SK-MEL-5 (cell line): ENCODE data around the gene RASSF7. TPM values are rescaled to one million over a fixed set of nuclear protein-coding genes. Genes with fewer than 3 reads are reported as not detected.
"Not testable (repeated sequence)": the region's sequence is repeated elsewhere in the genome, so short reads cannot be mapped to it uniquely, and the experiment has no call there.

ENCODE experiments used
- DNase-seq: peaks from one replicate; pipeline ENCODE4 v3.0.0-alpha.2; 2016; ENCODE audit warnings: low read depth, low spot score
- in situ Hi-C: cut with HindIII; loops from 2 replicates; pipeline ENCODE4 v1.10.0; 2016; ENCODE audit warnings: low sequenced_read_pairs, high pct_unique_total_duplicates, low pct_unique_long_range_greater_than_20kb
- total RNA-seq: library from RNA; depleted of rRNA; stranded (reverse); fragments of >200 nt; shearing (Covaris generic); gene quantifications from 2 replicates; pipeline ENCODE4 v1.2.3, GENCODE V29; 2014

RASSF7 gene
- total RNA-seq, 1 experiment from 2014 or later, result 7.8 TPM

DNA sequence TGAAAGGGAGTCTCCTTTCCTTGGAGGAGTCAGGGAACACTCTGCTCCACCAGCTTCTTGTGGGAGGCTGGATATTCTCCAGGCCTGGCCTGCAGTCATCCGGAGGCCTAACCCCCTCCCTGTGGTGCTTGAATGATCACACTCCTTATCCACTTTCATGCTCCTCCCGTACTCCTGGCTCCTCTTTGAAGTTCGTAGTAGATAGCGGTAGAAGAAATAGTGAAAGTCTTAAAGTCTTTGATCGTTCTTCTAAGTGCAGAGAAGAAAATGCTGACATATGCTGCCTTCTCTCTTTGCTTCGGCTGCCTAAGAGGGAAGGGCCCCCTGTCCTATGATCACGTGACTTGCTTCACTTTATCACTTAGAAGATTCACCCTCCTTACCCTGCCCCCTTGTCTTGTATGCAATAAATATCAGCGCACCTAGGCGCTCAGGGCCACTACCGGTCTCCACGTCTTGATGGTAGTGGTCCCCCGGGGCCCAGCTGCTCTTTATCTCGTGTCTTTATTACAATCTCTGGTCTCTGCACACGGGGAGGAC, 13.3 kb downstream of the RASSF7 start:
- DNase-seq, in situ Hi-C loops: not testable (repeated sequence)

DNA sequence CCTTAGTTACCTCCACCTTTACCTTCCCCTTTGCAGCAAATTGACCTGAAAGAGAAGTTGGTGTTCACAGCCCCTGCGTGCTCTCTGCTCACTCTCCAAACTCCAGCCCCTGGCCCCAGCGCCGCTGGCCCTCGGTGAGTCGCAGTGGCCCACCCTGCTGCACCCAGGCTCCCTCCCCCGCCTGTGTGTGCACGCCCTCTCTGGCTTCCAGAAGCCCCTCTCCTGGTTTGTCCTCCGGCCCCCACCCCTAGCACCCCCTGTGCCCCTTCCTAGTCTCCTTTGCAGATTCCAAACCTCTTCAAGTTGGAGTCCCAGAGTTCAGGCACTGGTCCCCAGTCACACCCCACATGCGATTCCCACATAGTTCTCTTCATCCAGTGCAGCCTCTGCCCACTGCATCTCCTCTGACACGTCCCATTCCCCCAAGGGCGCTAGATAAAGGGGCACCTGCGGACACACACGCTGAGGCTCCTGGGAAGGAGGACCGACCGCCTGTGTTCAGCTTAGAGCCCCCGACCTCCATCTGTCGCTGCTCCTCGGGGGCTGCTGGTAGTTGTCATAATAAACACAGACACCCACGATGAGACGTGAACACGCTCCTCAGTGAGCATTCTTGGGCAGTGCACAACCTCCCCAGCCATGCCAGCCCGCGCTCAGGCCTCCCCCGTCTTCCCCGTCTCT, 14.0 kb downstream of the RASSF7 start:
- in situ Hi-C loops, result no loop called here
- no peak for DNase-seq

DNA sequence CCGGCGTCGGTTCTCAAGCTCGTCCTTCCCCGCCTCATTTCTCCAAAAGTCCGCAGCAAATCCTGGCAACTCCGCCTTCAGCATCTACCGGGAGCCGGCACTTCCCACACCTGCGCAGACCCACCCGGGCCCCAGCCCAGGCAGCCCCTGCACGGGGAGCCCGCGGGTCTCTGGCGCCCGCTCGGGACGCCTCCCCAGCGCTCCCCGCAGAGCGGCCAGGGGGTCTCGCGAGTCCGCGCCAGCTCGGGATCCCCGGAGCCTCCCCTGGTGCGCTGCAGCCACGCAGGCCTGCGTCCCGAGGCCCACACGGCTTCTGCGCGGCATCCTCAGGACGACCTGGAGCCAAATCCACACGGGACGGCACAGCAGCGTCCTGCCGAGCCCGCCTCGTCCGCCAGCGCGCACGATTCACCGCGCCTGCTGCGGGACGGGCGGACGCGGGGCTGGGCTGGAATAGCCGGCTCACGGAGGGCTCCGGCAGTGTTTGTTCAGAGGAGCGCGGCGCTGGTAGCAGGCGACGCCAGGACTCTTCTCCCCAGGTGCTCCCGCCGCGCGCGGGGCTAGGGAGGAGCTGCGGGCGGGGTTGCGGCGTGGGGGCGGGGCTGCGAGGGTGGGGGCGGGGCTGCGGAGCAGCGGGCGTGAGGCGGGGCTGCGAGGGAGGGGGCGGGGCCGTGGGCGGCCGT, 14.7 kb downstream of the RASSF7 start:
- DNase-seq, result no peak
- in situ Hi-C loops, result no loop called here

DNA sequence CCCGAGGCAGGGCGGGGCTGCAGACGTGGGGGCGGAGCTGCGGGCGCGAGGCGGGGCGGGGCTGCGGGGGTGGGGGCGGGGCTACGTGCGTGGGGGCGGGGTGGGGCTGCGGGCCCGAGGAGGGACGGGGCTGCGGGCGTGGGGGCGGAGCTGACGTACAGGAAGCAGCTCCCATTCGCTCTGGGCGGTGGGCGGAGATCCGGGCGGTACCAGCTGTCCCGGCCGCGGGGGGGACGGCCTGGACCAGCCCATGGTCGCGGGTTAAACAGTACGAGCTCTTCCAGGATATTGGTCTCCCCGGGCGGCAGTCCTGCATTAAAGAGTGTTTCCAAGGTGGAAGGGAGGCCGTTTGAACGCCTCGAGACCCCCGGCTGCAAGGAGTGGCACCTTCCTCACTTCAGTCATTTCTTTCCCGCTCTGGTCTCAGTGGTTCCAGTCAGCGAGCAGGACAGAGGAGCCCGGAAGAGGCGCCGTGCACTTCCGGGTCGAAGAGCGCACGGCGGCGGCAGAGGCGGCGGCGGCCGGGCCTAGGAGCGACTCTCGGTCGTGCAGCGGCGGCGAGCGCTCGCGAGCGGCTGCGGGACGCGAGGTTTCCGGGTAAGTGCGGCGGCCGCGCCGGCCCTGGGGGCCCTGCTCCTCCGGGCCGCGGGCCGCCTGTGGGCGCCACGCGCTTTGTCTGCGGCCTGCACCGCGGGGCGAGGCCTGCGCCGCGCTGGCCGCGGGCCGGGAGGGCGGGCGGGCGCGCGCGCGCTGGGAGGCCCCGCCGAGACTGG, 15.4 kb downstream of the RASSF7 start, which contains the start of gene PHRF1:
TSS of gene PHRF1 (plus strand) at position 475 of the 773 bp plus-strand sequence. CDS start 5,043 bp downstream, outside the sequence.
- in situ Hi-C loops, result no loop called here
- peak; percentile 91 for DNase-seq

DNA sequence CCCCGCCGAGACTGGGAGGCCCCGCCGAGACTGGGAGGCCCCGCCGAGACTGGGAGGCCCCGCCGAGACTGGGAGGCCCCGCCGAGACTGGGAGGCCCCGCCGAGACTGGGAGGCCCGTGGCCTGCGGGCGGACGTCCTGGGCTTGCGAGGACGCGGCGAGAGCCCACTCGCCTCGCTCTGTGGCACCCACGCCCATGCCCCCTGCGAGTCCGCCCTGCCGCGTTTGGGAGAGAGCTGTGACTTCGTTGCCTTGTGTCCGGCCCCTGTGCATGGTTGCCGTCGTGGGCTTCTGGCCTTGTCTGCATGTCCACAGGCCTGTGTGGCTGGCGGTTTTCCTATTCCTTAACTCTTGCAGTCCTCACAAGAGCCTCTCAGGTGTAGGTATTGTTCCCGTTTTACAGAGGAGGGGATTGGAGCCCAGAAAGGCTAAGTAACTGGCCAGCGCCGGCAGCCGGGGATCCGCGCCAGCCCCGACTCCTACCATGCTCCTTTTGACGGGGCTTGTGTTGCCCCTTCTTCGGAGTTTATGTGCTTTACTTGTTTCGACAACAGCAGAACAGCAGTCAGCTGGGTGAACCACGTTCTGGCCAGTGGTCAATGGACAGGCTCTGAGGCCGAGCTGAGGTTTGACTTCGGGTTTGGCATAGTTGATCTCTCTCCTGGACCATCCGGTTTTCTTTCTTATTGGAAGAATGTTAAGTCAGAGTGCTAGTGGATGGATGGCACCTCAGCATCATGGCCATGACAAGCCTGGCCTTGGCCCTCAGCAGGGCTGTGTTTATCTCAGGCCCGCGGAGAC, 16.2 kb downstream of the RASSF7 start:
- in situ Hi-C loops, result no loop called here
- DNase-seq, result no peak

DNA sequence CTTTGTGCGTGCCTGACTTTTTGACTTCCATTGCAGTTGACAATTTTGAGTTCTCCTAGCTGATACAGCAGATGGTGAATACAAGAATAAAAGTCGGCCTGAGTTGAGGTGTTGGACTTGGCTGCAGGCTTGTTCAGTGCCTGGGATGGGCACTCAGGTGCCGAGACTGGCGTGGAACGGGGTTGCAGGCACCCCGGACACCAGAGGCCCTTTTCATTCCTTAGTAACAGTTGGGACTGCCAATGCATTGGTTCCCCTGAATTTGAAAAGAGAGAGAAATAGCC, 16.8 kb downstream of the RASSF7 start:
- in situ Hi-C loops, result no loop called here
- DNase-seq, result no peak

DNA sequence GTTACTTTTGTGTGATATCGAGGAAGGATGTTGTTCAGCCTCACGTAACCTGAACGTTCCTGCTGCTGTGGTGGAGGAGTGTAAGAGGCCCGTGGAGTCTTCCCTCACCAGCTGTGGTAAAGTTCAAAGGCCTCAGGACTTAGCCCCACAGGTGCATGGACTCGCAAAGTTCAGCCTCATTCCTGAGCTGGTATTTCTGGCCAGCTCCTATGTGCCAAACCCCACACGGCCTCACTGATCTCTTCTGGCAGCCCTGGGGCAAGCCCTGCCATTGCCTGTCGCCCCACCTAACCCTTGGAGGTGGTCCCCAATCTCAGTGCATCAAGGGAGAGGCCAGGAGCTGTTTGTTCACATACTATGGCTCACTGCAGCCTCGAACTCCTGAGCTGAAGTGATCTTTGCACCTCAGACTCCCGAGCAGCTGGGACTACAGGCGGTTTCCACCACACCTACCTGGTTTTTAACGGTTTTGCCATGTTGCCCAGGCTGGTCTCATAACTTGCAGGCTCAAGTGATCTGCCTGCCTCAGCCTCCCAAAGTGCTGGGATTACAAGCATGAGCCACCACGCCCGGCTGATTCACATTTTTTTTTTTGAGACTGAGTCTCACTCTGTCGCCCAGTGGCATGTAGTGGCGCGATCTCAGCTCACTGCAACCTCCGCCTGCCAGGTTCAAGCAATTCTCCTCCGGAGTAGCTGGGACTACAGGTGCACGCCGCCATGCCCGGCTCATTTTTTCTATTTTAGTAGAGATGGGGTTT, 17.7 kb downstream of the RASSF7 start:
- in situ Hi-C loops, result no loop called here
- DNase-seq, result no peak

DNA sequence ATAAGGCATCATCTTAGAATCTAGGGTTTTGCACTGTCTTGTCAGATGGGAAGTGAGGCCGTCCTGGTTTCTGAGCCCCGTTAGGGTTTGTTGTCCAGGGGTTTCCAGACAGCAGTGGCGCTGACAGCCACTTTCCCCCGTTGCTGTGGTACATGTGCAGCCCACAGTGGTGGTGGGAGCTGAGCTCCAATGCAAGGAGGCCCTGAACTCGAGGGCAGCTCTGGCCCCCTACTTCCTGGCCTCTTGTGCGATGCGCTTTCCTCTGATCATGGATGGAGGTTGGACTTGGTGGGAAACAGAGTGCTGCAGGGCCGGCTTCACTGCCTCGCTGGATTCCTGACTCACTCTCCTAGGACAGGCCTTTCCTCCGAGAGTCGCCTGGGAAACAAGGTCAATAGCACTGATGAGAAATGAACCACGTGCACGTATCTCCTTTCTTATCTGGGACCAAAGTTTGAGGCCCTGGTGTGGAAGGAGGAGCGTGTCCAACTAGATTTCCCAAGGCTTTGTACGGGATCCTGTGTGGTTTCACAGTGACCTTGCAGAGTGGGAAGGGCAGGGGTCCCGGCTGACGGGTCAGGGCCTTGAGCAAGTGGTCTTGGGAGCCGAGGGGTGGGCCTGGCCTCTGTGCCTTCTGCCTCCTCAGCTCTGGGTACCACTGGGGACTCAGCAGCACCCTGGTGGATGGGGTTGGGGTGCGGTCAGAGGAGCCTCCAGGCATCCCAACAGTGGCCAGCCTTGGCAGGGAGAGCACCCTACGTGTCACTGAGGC, 19.2 kb downstream of the RASSF7 start:
- no peak for DNase-seq
- in situ Hi-C loops, result no loop called here

DNA sequence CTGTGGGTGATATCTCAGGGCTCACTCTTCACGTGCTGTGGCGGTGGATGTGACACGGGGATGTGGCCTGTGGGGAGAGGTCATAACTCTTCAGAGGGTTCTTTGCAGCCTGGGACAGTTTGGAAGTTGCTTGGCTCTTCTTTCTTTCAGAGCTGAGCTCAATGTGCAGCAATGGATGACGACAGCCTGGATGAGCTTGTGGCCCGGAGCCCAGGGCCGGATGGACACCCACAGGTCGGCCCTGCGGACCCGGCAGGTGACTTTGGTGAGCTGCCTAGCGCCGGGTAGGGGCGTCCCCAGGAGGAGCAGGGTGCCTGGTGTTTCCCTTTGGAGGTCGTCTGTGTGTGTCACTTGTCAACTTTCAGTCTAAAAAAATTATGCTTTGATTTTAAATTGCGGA, 20.6 kb downstream of the RASSF7 start:
- no peak for DNase-seq
- in situ Hi-C loops, result no loop called here

DNA sequence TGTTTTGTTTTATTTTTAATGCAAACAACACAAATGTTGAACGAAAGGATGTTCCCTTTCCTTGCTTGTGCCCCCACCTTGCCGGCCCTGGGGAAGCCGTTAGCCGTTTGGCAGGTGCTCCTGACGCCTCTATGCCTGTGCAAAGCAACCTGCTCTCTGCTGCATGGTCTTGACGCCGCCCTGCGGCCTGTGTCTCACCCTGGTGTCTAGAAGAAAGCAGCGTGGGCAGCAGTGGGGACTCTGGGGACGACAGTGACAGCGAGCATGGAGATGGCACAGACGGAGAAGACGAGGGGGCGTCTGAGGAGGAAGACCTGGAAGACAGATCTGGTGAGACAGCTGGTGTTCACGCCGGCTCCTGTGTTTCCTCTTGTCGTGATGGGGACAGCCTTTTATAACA, 21.0 kb downstream of the RASSF7 start:
- no peak for DNase-seq
- in situ Hi-C loops, result no loop called here

DNA sequence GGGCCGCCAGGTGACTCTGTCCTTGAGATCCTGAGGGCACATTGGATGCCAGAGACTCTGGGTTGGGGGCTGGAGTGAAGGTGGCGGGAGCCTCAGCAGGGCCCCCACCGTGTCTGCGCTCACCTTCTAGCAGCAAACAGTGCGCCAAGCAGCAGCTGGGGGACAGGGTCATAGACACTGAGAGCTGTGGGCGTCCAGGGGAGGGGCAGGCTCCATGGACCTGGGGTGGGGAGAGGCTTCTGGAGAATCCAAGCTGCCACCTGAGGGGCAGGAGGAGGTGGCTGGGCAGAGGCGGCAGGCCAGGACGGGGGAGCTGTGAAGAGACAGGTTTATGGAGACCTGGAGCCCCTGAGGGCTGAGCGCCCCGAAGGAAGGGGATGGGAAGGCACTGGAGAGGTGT, 23.5 kb downstream of the RASSF7 start:
- in situ Hi-C loops, result no loop called here
- no peak for DNase-seq

DNA sequence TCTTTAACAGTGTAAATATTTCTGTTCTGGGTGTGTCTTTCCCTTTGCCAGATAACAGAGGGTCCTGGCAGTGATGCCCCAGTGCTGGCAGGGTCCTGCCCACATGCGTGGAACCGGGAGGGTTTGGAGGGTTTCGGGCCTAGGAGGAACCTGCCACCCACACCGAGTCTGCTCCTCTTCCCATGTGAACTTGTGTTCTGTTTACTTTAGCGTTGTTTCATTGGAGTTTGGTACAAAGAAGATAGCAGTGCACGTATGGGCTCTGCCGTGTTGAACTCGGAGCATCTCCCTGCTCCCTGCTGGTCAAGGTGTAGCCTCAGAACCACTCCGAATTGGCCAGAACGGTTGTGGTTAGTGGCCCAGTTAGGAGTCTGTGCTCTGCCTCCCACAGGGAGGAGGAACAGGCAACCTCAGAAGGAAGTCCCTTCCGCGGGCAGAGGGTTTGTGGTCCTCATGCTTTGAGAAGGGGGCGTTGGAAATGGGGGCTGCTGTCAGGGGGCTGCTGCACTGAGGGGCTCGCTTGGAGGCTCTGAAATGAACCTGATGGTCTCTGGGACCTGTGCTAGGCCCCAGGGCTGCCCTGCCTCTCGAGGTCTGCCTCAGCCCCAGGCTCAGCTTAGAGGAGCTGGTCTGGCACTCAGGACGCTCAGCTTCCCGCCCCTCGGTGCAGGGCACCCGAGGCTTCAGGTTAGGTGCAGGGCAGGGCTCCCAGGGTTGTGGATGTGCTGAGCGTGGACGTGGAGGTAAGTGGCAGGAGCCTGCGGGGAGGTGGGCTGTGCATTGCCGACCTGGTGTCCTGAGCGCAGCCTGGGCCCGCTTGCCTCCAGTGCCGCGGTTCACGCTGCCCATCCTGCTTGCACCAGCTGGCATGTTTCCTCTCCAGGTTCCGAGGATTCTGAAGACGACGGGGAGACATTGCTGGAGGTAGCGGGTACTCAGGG, 25.9 kb downstream of the RASSF7 start:
- no peak for DNase-seq
- in situ Hi-C loops, result no loop called here

DNA sequence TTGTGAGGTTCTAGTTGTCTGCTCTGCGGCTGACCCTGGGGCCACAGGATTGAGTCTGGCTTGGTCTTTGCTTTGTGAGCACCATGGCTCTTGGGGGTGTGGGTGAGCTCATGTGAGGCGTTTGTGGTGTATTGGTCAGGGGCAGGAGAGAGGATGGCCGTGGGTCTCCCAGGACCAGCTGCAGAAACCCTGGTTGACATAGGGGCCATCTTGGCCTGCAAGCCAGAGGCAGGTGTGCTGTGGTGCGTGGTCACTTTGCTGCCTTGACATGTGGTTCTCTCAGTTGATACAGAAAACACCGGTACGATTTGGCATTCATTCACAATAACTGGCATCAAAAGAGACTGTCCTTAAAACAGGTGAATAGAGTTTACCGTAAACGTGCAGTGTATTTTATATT, 26.8 kb downstream of the RASSF7 start:
- no peak for DNase-seq
- in situ Hi-C loops, result no loop called here

DNA sequence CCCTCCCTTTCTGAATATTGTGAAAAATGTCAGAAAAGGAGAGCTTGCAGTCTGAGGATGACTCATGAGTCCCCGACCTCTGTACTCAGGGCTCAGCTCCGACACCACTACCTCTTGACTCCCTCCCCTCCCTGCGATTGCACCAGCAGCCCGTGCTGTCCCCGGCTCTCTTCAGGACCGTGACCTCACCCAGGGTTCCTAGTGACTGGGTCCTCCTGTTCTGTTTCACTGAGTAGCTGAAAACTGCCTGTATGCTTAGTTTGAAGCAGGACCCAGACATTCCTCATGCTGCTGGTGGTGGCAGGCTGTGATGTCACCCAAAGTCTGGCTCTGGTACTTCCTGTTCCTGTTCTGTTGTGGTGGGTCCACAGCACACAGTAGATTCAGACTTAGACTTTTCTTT, 27.2 kb downstream of the RASSF7 start:
- no peak for DNase-seq
- in situ Hi-C loops, result no loop called here

DNA sequence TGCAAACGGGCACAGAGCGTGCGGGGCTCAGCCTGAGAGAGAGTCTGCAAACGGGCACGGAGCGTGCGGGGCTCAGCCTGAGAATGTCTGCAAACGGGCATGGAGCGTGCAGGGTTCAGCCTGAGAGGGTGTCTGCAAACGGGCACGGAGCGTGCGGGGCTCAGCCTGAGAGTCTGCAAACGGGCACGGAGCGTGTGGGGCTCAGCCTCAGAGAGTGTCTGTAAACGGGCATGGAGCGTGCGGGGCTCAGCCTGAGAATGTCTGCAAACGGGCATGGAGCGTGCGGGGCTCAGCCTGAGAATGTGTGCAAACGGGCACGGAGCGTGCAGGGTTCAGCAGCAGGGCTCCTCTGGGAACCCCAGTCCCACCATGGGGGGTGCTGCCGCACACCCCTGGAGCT, 29.0 kb downstream of the RASSF7 start:
- DNase-seq, result no peak
- in situ Hi-C loops, result no loop called here

DNA sequence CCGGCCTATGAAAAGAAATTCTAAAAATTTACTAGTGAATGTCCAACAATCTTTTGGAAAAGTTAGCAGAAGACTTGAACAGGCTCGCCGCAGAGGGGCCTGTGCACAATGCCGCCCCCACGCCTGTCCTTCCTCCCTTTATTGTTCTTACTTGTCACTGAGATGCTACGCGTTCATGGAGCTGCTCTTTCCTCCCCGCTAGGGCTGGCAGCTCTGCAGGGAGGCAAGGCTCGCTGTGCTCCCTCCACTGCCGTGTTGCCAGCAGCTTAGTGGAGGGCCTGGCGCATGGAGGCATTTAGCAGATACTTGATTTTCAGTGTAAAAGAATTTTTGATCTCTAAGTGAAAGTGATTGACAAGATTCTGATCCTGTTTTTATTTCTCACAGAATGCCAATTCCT, 30.2 kb downstream of the RASSF7 start:
- in situ Hi-C loops, result no loop called here
- DNase-seq, result no peak
